ENCODE results near the gene GALNT2. TPM values are rescaled to one million over a fixed set of nuclear protein-coding genes. Genes with fewer than 3 reads are reported as not detected.

GALNT2 gene
- total RNA-seq, 4 donors from 2014 or later = 47.9 to 78.6 (median 60.0) TPM

DNA sequence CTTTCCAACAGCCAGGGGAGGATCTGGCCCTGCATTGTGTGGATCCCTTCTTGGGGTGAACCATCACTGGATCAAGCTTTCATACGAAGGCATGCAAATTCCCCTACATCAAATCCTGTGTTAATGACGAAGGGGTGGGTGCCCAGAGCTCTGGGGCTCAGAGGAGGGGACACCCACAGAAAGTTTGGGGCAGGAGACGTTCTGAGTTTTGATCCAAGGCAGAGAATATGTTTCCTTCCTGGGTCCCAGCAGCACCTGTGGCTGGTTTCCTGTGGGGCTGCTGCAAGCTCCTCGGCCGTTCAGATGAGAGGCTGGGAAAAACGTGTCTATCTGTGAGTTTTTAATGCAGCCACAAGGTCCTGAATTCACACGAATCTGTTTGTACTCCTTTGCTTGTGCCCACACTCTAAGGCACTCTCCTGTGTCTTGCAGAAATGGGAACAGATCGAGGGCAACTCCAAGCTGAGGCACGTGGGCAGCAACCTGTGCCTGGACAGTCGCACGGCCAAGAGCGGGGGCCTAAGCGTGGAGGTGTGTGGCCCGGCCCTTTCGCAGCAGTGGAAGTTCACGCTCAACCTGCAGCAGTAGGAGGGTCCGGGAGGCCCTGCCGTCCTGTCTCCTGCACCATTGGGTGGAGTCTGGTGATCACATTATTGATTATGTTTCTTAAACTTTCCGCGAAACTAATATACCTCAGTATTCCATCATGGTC is 212.0 kb downstream of the GALNT2 start:
- no peaks in the 10 kb centered on the region for H3K9me3 ChIP-seq
- TF ChIP-seq CTCF (IDR thresholded peaks at IDR 0.05) (no peak), EP300 (IDR thresholded peaks at IDR 0.05) (no peak), POLR2A (IDR thresholded peaks at IDR 0.05) (no peak)
- no peaks in the 10 kb centered on the region for H3K27me3 ChIP-seq
- H3K36me3 ChIP-seq = peaks cover 0 to 81% (median 6%) of the 10 kb centered on the region in 3 donors
- no peak for DNase-seq (ENCODE audit: low spot score in 2 of 2)
- H3K4me1 ChIP-seq = peaks cover 0 to 12% (median 1%) of the 10 kb centered on the region in 4 donors
- no peak overlapping the region for H3K27ac ChIP-seq
- 78 to 90% methylated on average over 20 of the region's 20 CpGs for WGBS, 2 donors
- H3K4me3 ChIP-seq = no peak overlapping the region

DNA sequence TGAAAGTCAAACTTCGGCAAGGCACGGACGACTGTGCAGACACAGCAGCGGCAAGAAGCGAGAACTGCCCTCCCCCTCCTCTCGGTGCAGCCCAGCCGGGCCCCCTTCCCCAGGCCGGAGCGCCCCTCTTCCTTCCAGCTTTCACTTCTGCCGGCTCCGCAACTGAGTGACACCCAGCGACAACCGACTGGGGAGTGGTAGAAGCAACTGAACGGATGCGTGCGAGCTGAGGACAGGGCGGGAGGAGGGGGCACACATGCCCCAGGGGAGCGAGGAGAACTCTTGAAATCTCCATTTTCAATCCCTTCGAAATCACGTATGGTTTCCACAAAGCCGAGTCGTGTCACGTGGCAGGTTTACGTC is 212.5 kb downstream of the GALNT2 start:
- H3K27ac ChIP-seq = no peak overlapping the region
- no peaks in the 10 kb centered on the region for H3K27me3 ChIP-seq
- no peak overlapping the region for H3K4me3 ChIP-seq
- no peak for DNase-seq (ENCODE audit: low spot score in 2 of 2)
- no peak for TF ChIP-seq EP300 (IDR thresholded peaks at IDR 0.05)
- no peak for TF ChIP-seq CTCF (IDR thresholded peaks at IDR 0.05)
- no peak for TF ChIP-seq POLR2A (IDR thresholded peaks at IDR 0.05)
- H3K4me1 ChIP-seq = peaks cover 0 to 12% (median 1%) of the 10 kb centered on the region in 4 donors
- H3K9me3 ChIP-seq = no peaks in the 10 kb centered on the region
- 89 to 94% methylated on average over 24 of the region's 24 CpGs for WGBS, 2 donors
- peaks cover 0 to 81% (median 6%) of the 10 kb centered on the region in 3 donors for H3K36me3 ChIP-seq

DNA sequence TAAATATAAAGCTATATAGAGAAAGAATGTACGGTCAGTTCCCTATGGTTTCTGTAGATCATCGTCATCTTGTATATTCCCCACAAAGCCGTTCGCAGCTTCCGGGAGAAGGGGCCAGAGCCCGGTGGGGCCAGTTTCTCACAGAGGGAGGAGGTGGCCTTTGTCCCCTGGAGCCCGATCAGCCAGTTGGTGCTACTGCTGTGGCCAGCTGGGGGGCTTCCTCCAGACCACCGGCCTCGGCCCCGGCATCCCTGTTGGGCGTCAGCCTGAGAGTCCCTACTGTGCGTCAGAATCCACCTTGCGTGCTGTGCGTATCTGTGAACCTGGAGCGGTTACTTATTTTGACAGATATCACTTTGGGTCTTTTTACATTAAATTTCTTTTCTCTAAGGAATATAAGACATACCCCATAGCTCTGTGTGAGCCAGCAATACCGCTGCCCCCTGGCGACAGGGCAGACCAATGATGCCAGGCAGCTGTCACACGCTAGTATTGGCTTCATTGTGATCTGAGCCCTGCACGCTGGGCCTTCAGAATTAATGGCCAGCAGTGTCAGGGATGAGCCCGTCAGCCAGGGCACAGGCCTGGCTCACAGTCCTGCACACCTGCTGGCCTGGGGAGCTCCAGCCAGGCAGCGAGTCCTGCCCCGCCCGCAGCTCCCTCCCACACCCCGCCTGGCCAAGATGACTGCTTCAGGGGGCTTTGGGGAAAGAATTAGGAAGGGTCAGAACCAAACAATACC is 213.2 kb downstream of the GALNT2 start:
- WGBS, 2 donors = 91 to 96% methylated on average over 18 to 24 of the region's 24 CpGs
- no peaks in the 10 kb centered on the region for H3K9me3 ChIP-seq
- peaks cover 0 to 12% (median 1%) of the 10 kb centered on the region in 4 donors for H3K4me1 ChIP-seq
- H3K4me3 ChIP-seq = no peak overlapping the region
- H3K27ac ChIP-seq = no peak overlapping the region
- H3K36me3 ChIP-seq = peaks cover 0 to 87% (median 6%) of the 10 kb centered on the region in 3 donors
- TF ChIP-seq CTCF (IDR thresholded peaks at IDR 0.05) (no peak), POLR2A (IDR thresholded peaks at IDR 0.05) (no peak), EP300 (IDR thresholded peaks at IDR 0.05) (no peak)
- H3K27me3 ChIP-seq = no peaks in the 10 kb centered on the region
- DNase-seq (ENCODE audit: low spot score in 2 of 2) = no peak

DNA sequence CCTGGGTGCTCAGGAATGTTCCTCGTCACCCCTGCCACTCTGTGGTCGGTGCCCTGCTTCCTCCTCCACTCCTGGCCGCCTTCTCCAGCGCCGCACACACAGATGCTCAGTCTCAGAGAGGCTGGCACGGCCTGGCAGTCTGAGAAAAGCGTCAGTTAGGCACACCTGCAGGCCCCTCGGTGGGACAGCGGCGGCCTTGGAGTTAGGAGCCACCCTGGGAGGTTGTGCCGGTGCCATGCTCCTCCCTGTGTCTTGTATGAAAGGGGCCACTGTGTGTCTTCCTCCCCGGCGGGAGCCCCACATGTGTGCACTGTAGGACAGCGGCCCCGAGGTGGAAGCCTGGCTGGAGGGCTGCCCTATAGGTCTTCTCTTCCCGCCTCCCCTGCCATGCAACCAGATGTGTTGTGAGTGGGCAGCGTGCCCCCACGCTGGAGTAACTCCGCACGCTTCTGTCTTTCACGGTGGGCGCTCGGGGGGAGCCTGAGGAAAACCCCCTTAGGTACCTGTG is 213.9 kb downstream of the GALNT2 start:
- Histone ChIP-seq H3K36me3 (peaks cover 0 to 87% (median 6%) of the 10 kb centered on the region in 3 donors), H3K27ac (no peak overlapping the region), H3K4me1 (peaks cover 0 to 12% (median 1%) of the 10 kb centered on the region in 4 donors), H3K27me3 (no peaks in the 10 kb centered on the region), H3K4me3 (no peak overlapping the region), H3K9me3 (no peaks in the 10 kb centered on the region)
- no peak for TF ChIP-seq CTCF (IDR thresholded peaks at IDR 0.05)
- TF ChIP-seq POLR2A (IDR thresholded peaks at IDR 0.05) = no peak
- no peak for DNase-seq (ENCODE audit: low spot score in 2 of 2)
- 75 to 92% methylated on average over 14 to 23 of the region's 23 CpGs for WGBS, 2 donors

GRCh38 chr1:230281556-230281955 is 214.5 kb downstream of the GALNT2 start:
- H3K4me3 ChIP-seq = no peak overlapping the region
- WGBS, 2 donors = 64 to 74% methylated on average over 17 of the region's 17 CpGs
- no peak for DNase-seq (ENCODE audit: low spot score in 2 of 2)
- H3K36me3 ChIP-seq = peaks cover 0 to 81% (median 6%) of the 10 kb centered on the region in 3 donors
- TF ChIP-seq EP300 (IDR thresholded peaks at IDR 0.05) = no peak
- TF ChIP-seq POLR2A (IDR thresholded peaks at IDR 0.05) = no peak
- no peak for TF ChIP-seq CTCF (IDR thresholded peaks at IDR 0.05)
- no peak overlapping the region for H3K27ac ChIP-seq
- H3K9me3 ChIP-seq = no peaks in the 10 kb centered on the region
- H3K27me3 ChIP-seq = no peaks in the 10 kb centered on the region
- H3K4me1 ChIP-seq = peaks cover 0 to 12% (median 1%) of the 10 kb centered on the region in 4 donors

All from tibial nerve (tissue), 4 donors.